T-helper 17 cell (primary cell): ENCODE measurements around the gene EIF5A. TPM values are rescaled to one million over a fixed set of nuclear protein-coding genes. Genes with fewer than 3 reads are reported as not detected.

Experiments used
- ATAC-seq: fragments of 150-1000 bp; cut with Tn5 transposase; 2 replicates; pipeline ENCODE4 v1.10.0; 2021; ENCODE audit warnings: mild to moderate bottlenecking, moderate library complexity
- DNase-seq, 3 donors: peaks; one replicate each; pipeline versions ENCODE4 v3.0.0 to v3.0.0-alpha.2; 2020 to 2021
- H3K9me3 ChIP-seq: one replicate; pipeline ENCODE4 v1.7.0; 2013; ENCODE audit warnings: low read length, mild to moderate bottlenecking; ENCODE audit not compliant: control insufficient read depth, poor library complexity, severe bottlenecking
- H3K27ac Mint-ChIP-seq: one replicate; pipeline ENCODE4 v1.8.0; 2022; ENCODE audit warnings: mild to moderate bottlenecking, moderate library complexity, mixed read lengths
- H3K27me3 Mint-ChIP-seq: one replicate; pipeline ENCODE4 v1.8.0; 2022; ENCODE audit warnings: mixed read lengths
- H3K36me3 Mint-ChIP-seq: one replicate; pipeline ENCODE4 v1.8.0; 2022; ENCODE audit warnings: low read depth, mixed read lengths
- H3K4me1 Mint-ChIP-seq: one replicate; pipeline ENCODE4 v1.8.0; 2022; ENCODE audit warnings: mild to moderate bottlenecking, mixed read lengths
- H3K4me3 Mint-ChIP-seq: one replicate; pipeline ENCODE4 v1.8.0; 2022; ENCODE audit warnings: mild to moderate bottlenecking, moderate library complexity, mixed read lengths
- total RNA-seq, 4 donors: library from RNA in 2 of 4; stranded (reverse) in 2 of 4; gene quantifications; one replicate each; pipeline ENCODE4 v1.2.3 and lab custom pipeline; 2022 to 2026

Gene EIF5A
- total RNA-seq, 2 donors from 2014 or later = 496 to 601 TPM

DNA sequence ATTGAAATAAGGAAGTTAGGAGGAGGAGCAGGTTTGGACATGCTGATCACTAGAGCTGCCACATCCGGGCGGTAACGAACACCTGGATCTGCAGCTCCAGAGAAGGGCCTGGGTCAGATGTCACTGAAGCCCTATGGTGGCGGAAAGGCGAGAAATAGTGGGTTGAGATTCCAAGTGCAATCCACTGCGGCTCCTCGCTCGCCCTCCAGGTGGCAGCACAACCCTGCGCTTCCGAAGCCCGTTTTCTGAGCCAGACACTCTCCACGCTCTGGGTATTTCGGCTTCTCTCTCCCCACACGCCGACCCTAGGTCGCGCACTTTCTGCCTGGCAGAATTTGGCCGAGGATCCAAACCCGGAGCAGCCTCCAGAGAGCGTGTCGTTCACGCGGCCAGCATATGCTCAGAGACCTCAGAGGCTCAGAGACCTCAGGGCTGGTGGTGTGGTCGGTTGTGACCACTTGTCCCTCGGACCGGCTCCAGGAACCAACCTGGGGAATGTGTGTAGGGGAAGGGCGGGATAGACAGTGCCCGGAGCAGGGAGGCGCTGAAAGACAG, 26.8 kb upstream of the EIF5A start:
- peaks cover 22% of the 10 kb centered on the region for H3K4me1 Mint-ChIP-seq
- no peaks in the 10 kb centered on the region for H3K36me3 Mint-ChIP-seq
- H3K27ac Mint-ChIP-seq = no peak overlapping the region
- H3K4me3 Mint-ChIP-seq = peak overlapping the region; percentile 84
- peak; percentile 71 to 81 (median 74) for DNase-seq
- H3K9me3 ChIP-seq = no peaks in the 10 kb centered on the region
- peak; percentile 90 for ATAC-seq
- H3K27me3 Mint-ChIP-seq = peaks cover 33% of the 10 kb centered on the region

DNA sequence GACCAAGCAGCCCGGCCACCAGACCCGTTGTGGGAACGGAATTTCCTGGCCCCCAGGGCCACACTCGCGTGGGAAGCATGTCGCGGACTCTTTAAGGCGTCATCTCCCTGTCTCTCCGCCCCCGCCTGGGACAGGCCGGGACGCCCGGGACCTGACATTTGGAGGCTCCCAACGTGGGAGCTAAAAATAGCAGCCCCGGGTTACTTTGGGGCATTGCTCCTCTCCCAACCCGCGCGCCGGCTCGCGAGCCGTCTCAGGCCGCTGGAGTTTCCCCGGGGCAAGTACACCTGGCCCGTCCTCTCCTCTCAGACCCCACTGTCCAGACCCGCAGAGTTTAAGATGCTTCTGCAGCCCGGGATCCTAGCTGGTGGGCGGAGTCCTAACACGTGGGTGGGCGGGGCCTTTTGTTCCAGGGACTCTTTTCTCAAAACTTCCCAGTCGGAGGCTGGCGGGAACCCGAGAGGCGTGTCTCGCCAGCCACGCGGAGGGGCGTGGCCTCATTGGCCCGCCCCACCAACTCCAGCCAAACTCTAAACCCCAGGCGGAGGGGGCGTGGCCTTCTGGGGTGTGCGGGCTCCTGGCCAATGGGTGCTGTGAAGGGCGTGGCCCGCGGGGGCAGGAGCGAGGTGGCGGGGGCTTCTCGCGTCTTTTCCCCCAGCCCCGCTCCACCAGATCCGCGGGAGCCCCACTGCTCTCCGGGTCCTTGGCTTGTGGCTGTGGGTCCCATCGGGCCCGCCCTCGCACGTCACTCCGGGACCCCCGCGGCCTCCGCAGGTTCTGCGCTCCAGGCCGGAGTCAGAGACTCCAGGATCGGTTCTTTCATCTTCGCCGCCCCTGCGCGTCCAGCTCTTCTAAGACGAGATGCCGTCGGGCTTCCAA, 26.1 kb upstream of the EIF5A start, which contains the start of gene SLC2A4:
Gene SLC2A4, plus strand, starts transcription at position 645 of the 879 bp plus-strand sequence. Its CDS starts 217 bp downstream, at position 862.
- peaks cover 22% of the 10 kb centered on the region for H3K4me1 Mint-ChIP-seq
- peaks cover 36% of the 10 kb centered on the region for H3K27me3 Mint-ChIP-seq
- peak within 1 kb of the TSS; percentile 84 for H3K4me3 Mint-ChIP-seq

DNA sequence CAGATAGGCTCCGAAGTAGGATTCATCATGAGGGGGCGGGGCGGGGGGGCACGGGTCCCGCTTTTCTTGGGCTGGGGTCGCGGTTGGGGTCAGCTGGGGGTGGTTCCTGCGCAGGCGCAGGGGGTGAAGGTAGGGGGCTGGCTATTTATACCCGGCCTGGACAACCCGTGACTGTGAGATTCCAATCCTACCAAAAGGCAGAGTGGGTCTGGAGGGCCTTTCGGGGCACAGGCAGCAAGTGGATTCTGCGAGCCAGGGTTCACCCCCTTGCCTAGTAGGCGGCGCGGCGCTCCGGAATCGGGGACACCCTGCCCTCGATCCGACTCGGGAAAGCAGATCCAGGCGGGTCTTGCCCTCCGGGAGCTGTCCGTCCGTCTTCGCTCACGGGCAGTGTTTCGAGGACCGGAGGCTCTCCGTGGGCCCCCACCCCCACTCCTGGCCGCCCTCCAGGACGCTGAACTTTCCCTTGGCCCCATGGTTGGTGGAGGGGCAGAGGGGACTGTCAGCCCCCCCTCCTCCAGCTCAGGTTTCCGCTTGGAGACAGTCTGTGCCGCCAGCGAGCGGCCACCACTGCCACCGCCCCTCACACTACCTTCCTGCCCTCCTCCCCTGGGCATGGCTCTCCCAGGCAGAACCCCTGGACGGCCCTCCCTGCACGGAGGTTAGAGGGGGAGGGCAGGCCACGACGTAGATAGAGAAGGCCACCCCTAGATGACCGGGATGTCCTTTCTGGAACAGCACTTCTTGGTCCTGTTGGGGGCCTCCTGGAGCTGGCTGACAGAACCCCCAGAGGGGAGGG, 25.3 kb upstream of the EIF5A start:
- Mint-ChIP-seq H3K4me1 (peaks cover 22% of the 10 kb centered on the region), H3K27me3 (peaks cover 36% of the 10 kb centered on the region), H3K4me3 (peak overlapping the region; percentile 84), H3K27ac (no peak overlapping the region), H3K36me3 (no peaks in the 10 kb centered on the region)
- no peak for DNase-seq
- H3K9me3 ChIP-seq = no peaks in the 10 kb centered on the region
- no peak for ATAC-seq

More for the DNA sequence above, 26.1 kb upstream of the EIF5A start, which contains the start of gene SLC2A4:
- no peaks in the 10 kb centered on the region for H3K36me3 Mint-ChIP-seq
- no peaks in the 10 kb centered on the region for H3K9me3 ChIP-seq
- peak; percentile 77 for ATAC-seq
- no peak within 1 kb of the TSS for H3K27ac Mint-ChIP-seq
- peak; percentile 67 to 80 (median 77) for DNase-seq

DNA sequence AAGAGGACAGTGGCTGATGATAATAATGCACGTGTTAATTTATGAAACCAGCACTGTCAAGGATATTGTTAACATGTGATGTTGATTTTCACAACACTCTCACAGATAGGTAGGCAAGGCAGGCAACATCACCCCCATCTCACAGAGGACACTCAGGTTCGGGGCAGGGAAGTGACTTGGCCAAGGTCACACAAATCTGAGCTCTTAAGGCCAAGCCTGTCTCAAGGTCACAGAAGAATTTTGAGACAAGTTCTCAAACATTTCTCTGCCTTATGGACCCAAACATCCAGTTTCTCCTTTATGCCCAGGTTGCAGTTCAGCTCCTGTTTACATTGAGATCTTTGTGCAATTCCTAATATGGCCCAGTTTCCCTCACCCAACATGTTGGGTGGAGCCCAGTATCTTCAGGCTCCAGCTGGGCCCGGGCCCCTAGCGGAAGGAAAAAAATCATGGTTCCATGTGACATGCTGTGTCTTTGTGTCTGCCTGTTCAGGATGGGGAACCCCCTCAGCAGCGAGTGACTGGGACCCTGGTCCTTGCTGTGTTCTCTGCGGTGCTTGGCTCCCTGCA, 24.6 kb upstream of the EIF5A start:
- H3K36me3 Mint-ChIP-seq = no peaks in the 10 kb centered on the region
- peak overlapping the region; percentile 71 for H3K4me3 Mint-ChIP-seq
- H3K27me3 Mint-ChIP-seq = peaks cover 38% of the 10 kb centered on the region
- H3K4me1 Mint-ChIP-seq = peaks cover 22% of the 10 kb centered on the region
- DNase-seq (no peak), ATAC-seq (no peak)
- no peak overlapping the region for H3K27ac Mint-ChIP-seq
- no peaks in the 10 kb centered on the region for H3K9me3 ChIP-seq

DNA sequence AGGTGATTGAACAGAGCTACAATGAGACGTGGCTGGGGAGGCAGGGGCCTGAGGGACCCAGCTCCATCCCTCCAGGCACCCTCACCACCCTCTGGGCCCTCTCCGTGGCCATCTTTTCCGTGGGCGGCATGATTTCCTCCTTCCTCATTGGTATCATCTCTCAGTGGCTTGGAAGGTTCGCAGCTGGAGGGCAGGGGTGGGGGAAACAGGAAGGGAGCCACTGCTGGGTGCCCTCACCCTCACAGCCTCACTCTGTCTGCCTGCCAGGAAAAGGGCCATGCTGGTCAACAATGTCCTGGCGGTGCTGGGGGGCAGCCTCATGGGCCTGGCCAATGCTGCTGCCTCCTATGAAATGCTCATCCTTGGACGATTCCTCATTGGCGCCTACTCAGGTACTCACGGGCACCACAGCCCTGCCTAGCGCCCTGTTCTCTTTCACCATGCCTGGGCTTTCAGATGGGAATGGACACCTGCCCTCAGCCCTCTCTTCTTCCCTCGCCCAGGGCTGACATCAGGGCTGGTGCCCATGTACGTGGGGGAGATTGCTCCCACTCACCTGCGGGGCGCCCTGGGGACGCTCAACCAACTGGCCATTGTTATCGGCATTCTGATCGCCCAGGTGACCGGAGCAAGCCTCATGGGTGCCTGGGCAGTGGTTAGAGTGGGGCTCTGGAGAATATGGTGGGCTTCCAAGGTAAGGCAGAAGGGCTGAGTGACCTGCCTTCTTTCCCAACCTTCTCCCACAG, 23.8 kb upstream of the EIF5A start:
- no peaks in the 10 kb centered on the region for H3K9me3 ChIP-seq
- peaks cover 22% of the 10 kb centered on the region for H3K4me1 Mint-ChIP-seq
- DNase-seq = no peak
- H3K27me3 Mint-ChIP-seq = peaks cover 45% of the 10 kb centered on the region
- H3K4me3 Mint-ChIP-seq = peak overlapping the region; percentile 72
- no peak overlapping the region for H3K27ac Mint-ChIP-seq
- ATAC-seq = no peak
- H3K36me3 Mint-ChIP-seq = no peaks in the 10 kb centered on the region

DNA sequence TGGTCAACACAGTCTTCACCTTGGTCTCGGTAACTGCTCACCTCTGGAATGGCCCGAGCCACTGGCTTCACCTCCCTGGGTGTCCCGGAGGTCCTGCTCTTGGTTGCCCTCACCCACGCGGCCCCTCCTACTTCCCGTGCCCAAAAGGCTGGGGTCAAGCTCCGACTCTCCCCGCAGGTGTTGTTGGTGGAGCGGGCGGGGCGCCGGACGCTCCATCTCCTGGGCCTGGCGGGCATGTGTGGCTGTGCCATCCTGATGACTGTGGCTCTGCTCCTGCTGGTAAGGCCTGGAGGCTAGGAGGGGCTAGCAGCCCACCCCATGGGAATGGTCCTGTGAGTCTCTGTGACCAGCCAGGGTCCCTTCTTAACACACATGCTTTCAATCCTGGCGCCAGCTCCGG, 22.5 kb upstream of the EIF5A start:
- no peaks in the 10 kb centered on the region for H3K9me3 ChIP-seq
- no peak for ATAC-seq
- H3K4me3 Mint-ChIP-seq = no peak overlapping the region
- no peak overlapping the region for H3K27ac Mint-ChIP-seq
- peaks cover 45% of the 10 kb centered on the region for H3K27me3 Mint-ChIP-seq
- no peak for DNase-seq
- H3K4me1 Mint-ChIP-seq = peaks cover 20% of the 10 kb centered on the region
- no peaks in the 10 kb centered on the region for H3K36me3 Mint-ChIP-seq

DNA sequence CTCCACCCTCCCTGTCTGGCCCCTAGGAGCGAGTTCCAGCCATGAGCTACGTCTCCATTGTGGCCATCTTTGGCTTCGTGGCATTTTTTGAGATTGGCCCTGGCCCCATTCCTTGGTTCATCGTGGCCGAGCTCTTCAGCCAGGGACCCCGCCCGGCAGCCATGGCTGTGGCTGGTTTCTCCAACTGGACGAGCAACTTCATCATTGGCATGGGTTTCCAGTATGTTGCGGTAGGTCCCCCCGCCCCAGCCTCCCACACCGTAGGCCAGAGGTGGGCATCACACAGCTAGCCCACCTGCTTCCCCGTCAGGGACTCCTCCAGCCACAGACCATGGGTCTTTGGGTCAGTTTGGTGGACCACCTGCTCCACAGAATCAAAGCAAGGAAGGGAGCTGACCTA, 21.7 kb upstream of the EIF5A start:
- DNase-seq (no peak), ATAC-seq (no peak)
- Mint-ChIP-seq H3K36me3 (no peaks in the 10 kb centered on the region), H3K27me3 (peaks cover 45% of the 10 kb centered on the region), H3K4me3 (no peak overlapping the region), H3K4me1 (peaks cover 13% of the 10 kb centered on the region), H3K27ac (no peak overlapping the region)
- no peaks in the 10 kb centered on the region for H3K9me3 ChIP-seq

DNA sequence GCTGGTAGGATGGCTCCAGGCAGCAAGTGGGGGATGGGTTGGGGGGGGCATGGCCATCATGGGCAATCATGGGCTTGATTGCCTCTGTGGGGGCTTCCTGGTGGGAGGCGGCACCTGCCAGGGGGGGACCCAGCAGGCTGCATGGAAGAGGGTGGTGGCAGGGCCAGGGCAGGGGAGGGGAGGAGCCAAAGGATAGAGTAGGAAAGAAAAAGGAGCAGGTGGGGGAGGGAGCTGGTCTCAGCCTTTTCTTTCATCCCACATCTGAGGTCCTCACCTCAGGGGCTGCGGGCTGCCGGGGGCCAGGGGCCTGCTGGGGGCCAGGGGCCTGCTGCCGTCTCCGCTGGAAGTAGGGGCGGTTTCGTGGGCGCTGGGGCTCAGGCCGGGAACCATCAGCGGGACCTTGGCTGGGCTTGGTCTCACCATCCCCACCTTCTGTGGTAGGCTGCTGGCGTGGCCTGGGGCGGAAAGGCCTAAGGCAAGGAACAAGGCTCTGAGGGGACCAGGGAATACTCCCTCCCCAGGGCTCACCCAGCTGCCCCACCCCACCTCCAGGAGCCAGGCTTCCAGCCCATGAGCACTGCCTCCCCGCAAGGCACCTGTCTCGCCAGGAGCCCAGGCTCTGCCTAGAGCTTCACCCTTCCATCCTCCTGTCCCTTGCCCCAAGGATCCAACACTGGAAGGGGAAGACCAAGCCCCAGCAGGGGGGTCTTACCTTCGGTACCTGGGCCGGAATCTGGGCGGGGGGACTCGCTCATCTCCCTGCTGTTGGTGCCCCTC, 18.0 kb upstream of the EIF5A start:
- Mint-ChIP-seq H3K27me3 (peaks cover 25% of the 10 kb centered on the region), H3K4me3 (no peak overlapping the region), H3K36me3 (peaks cover 3% of the 10 kb centered on the region), H3K4me1 (peaks cover 4% of the 10 kb centered on the region), H3K27ac (no peak overlapping the region)
- H3K9me3 ChIP-seq = no peaks in the 10 kb centered on the region
- no peak for ATAC-seq
- DNase-seq = no peak

DNA sequence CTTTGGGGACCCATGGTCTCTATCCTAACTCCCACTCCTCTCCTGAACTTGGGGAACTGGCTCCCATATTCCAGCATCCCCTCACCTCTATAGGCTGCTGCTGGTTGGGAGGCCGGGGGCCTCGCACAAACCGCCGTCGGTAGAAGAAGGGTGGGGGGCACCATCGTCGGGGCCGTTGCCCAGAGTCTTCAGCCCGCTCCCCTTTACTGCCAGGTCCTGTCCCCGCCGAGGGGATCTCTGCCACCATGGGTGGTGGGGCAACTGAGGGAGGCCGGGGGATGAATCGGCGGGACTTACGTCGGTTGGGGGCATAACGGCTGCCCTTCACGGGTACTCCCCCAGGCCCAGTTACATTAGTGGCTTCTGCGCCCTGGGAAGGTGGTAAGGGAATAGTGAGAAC, 17.3 kb upstream of the EIF5A start:
- ATAC-seq = no peak
- no peak overlapping the region for H3K27ac Mint-ChIP-seq
- DNase-seq = no peak
- peaks cover 24% of the 10 kb centered on the region for H3K27me3 Mint-ChIP-seq
- peaks cover 3% of the 10 kb centered on the region for H3K36me3 Mint-ChIP-seq
- no peaks in the 10 kb centered on the region for H3K9me3 ChIP-seq
- H3K4me3 Mint-ChIP-seq = no peak overlapping the region
- peaks cover 7% of the 10 kb centered on the region for H3K4me1 Mint-ChIP-seq

DNA sequence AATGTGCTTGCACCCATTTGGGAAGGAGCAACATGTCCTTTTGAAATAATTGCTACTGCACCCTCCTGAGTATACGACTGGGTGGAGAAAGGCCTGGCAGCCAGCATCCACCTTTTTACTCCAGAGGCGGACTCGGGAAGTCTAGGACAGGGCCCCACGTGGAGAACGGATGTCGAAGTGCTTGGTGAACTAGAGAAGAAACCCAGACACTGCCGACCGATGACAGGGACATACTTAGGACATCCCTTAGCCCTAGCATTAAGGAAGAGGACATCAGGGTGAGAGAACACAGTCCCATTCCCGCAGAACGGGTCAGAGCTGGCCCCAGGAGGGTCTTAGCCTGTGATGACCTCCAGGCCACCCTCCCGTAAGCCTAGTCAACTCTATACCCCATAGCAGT, 16.7 kb upstream of the EIF5A start:
- no peak overlapping the region for H3K27ac Mint-ChIP-seq

DNA sequence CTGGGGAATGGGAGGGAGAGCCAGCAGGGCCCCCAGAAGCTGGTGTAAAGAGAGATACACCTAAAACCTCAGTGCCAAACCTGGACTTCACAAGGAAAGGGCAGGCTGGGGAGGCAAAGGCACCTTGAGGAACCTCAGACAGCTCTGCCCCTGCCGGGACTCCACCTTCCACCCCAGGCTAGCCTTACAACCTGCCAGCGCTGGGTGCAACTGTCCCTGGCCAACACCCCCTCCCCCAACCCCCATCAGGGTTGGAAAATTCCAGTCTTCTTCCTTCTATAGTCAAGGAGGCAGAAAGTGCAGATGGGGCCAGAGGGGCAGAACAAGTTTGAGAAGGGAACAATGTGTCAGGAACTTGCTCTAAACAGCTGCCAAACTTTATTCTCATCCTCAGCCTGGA, 15.2 kb upstream of the EIF5A start:
- Mint-ChIP-seq H3K27ac (no peak overlapping the region), H3K4me1 (peaks cover 14% of the 10 kb centered on the region), H3K36me3 (peaks cover 3% of the 10 kb centered on the region), H3K27me3 (peaks cover 22% of the 10 kb centered on the region), H3K4me3 (no peak overlapping the region)
- no peak for DNase-seq
- no peak for ATAC-seq
- no peaks in the 10 kb centered on the region for H3K9me3 ChIP-seq

More for the DNA sequence above, 16.7 kb upstream of the EIF5A start:
- Mint-ChIP-seq H3K4me1 (peaks cover 9% of the 10 kb centered on the region), H3K4me3 (no peak overlapping the region), H3K36me3 (peaks cover 3% of the 10 kb centered on the region), H3K27me3 (peaks cover 23% of the 10 kb centered on the region)
- no peaks in the 10 kb centered on the region for H3K9me3 ChIP-seq
- DNase-seq (no peak), ATAC-seq (no peak)

DNA sequence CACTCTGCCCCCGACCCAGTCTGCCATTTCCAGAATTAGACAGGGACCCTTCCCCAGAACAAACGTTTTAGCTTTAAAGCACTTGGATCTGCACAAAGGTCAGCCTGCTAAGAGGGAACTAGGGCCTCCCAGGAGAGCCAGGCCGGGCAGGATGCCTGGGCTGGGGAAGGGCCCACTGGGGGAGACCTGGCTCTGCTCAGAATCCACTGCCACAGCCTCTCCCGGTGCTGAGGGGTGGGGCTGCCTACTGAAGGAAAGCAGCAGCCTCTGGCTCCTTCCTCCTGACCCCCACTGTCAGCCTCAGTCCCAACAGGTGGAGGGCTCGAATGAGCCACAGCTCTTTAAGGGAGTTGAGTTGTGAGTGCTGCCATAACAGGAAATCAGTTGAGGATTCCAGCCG, 14.7 kb upstream of the EIF5A start:
- H3K4me3 Mint-ChIP-seq = peak overlapping the region; percentile 52
- peaks cover 21% of the 10 kb centered on the region for H3K27me3 Mint-ChIP-seq
- H3K36me3 Mint-ChIP-seq = peaks cover 3% of the 10 kb centered on the region
- ATAC-seq (no peak), DNase-seq (no peak)
- H3K27ac Mint-ChIP-seq = no peak overlapping the region
- H3K4me1 Mint-ChIP-seq = peaks cover 14% of the 10 kb centered on the region
- H3K9me3 ChIP-seq = no peaks in the 10 kb centered on the region
